HG03457 (cell line): ENCODE data around the gene RPL28.
"Not testable (repeated sequence)": the region's sequence is repeated elsewhere in the genome, so short reads cannot be mapped to it uniquely, and the experiment has no call there.

Experiments used
- ATAC-seq: cut with Tn5 transposase; IDR thresholded peaks from one replicate; pipeline ENCODE4 v1.9.1; 2021; ENCODE audit warnings: moderate number of reproducible peaks; ENCODE audit not compliant: unreplicated experiment

RPL28 gene

DNA sequence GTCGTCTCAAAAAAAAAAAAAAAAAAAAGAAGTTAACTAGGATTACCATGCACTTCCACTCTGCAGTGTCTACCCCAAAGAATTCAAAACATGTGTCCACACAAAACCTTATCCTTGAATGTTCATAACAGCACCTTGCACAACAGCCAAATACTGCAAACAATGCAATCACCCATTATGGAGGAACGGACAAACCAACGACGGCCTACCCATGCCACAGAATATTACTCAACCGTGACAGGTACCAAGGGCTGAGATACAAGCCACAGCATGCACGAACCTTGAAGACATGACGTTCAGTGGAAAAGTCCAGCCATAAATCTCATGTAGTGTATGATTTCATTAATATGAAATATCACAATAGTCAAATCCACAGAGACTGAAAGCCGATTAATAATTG is 60.3 kb downstream of the RPL28 start:
- ATAC-seq = no peak

DNA sequence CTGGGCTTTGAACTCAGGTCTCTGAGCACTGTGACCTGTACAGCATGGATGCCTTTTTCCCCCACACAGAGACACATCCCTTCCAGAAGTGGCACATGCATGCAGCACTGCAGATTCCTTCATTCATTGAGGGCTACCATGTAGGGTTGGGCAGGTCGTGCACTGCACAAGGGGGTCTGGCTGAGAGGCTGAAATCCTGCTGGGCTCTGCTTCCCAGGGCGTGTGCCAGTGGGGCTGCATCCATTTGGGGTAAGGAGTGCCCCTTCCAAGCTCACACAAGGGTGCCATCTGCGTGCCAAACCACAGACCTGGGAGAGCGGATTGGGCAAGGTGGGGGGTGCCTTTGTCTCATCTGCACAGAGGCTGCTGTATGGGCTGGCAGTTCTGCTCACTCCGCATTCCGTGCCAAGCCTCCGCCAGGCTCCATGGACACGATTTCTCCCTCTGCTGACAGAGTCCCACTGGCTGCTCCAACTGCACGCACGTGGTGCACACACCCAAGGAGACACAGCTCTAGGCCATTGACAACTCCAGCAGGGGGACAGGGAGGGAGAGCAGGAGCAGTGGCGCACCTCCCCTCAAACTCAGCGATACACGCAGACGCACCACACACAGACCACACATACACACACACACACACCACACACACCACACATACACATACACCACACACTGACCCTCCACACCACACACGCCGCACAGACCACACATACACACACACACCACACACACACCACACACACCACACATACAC is 61.9 kb downstream of the RPL28 start:
- no peak for ATAC-seq

DNA sequence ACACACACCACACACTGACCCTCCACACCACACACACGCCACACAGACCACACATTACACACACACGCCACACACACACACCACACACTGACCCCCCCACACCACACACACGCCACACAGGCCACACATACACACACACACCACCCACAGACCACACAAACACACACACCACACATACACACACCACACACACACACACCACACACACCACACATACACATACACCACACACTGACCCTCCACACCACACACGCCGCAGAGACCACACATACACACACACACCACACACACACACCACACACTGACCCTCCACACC is 62.4 kb downstream of the RPL28 start:
- not testable (repeated sequence) for ATAC-seq

DNA sequence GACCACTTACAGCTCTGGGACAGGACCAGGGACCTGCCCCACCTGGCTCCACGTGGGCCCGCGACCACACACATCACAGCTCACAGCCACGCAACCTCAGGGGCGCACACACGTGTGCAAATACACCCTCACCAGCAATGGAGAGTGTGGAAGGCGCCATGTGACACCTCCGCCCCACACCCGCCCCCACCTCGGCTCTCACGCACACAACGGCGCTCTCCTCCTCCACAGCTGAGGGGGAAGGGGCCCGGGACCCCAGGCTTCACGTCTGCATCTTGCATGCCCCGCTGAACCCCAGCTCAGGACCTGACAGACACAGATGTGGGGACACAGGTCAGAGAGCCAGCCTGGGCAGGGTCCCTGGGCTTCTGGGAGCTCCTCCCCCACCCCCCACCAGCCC is 63.7 kb downstream of the RPL28 start:
- no peak for ATAC-seq

DNA sequence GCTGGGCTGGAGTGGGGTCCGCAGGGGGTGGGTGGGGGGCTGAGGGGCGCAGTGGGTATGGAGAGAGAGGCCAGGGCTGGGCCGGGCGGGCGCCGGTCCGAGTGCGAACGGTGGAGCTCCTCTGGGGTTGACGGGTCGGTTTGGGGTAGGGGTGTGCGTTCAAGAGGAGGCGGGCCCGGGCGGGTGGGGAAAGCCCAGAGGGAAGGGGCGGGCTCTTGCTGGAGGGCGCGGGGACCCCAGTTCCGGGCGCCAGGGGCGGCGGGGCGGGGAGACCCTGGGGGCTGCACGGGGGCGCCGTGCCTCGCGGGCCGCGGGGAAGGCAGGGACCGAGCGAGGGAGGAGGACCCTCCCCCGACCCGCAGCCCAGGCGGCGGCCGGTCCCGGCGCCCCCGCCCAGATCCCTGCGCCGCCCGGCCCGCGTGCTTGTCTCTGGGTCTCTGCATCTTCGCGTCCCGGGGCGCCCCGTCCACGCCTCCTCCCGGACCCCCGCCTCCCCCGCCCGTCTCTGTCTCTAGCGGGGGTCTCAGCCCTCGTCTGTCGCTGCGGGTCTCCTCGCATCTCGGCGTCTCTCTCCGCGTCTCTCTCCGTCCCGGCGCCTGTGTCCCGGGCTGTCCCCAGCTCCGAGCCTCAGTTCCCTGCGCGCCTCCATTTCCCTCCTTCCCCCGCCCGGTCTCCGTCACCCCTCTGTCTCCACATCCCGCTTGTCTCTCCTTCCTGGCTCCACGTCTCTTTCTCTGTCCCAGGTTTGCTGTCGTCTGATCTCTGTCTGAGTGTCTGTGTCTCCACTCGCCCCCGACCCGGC is 65.6 kb downstream of the RPL28 start:
- no peak for ATAC-seq

DNA sequence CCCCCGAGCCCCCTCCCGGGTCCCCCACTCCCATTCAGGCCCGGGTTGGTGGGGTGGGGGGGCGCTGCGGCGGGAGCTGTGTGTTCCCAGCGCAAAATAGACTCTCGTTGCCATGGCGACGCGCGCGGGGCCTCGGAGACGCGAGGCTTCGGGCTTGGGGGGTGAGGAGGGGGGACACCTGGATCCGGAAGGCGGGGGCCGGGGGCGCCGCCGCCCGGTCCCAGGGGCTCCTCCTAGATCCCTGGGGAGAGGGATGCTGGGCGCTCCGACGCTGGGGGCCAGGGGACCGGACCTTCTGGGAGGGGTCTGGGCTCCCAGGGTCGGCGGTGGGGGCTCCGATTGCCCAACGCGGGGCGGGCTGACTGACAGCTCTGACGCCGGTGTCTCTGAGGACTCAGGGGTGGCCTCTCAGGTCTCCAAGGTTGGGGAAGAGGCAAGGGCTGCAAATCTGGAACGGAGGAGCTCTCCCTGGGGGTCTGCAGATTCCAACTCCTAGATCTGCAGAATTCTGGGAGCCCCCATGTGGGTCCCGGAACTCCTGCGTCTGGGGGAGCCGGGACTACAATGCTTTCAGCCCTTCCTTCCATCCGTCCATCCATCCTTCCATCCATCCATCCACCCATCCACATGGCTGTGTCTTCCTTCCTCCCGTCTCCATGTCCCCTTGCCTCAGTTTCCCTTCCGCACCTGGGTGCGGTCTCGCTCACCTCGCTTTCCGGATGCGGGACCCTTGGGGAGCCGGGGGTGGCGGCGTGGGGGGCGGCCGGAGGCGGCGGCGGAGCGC is 66.4 kb downstream of the RPL28 start:
- no peak for ATAC-seq
